HG03060 (cell line): ENCODE data around the gene CPA4.
"Not testable (repeated sequence)": the region's sequence is repeated elsewhere in the genome, so short reads cannot be mapped to it uniquely, and the experiment has no call there.

Source experiments
- ATAC-seq: cut with Tn5 transposase; IDR thresholded peaks from one replicate; pipeline ENCODE4 v1.9.1; 2021; ENCODE audit warnings: low read depth, moderate number of reproducible peaks; ENCODE audit not compliant: unreplicated experiment

Gene CPA4, protein sequence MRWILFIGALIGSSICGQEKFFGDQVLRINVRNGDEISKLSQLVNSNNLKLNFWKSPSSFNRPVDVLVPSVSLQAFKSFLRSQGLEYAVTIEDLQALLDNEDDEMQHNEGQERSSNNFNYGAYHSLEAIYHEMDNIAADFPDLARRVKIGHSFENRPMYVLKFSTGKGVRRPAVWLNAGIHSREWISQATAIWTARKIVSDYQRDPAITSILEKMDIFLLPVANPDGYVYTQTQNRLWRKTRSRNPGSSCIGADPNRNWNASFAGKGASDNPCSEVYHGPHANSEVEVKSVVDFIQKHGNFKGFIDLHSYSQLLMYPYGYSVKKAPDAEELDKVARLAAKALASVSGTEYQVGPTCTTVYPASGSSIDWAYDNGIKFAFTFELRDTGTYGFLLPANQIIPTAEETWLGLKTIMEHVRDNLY

DNA sequence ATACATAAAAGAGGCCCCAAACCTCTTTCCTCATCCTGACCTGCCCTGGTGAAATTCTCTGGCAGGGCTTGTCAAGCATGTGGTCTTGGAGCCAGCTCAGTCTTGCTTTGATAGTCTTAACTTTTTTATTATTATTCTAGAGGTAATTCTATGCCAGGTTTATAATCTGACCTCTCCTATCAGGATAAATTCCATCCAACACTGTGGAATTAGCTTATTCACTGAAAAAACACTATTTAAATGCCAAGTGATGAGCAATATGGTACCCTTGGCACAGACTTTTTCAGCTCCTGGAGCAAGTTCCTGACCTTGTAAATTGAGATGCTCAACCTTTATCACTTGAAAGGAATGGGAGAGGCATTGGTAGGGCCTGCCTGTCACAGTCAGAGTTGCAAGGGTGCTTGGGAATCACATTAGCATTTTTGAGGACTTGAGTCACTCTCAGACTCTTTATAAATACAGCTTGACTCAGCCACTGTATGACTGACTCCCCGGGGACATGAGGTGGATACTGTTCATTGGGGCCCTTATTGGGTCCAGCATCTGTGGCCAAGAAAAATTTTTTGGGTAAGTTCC is at the start of gene CPA4:
Gene CPA4 (plus strand): TSS at position 480 of the 576 bp plus-strand sequence. CDS start 20 bp downstream, at position 500.
- no peak for ATAC-seq

DNA sequence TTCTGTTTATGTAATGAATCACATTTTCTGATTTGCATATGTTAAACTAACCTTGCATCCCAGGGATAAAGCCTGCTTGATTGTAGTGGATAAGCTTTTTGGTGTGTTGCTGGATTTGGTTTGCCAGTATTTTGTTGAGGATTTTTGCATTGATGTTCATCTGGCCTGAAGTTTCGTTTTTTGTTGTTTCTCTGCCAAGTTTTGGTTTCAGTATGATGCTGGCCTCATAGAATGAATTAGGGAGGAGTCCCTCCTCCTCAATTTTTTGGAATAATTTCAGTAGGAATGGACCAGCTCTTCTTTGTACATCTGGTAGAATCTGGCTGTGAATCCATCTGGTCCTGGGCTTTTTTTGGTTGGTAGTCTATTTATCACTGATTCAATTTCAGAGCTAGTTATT is 49.5 kb upstream of the CPA4 start:
- not testable (repeated sequence) for ATAC-seq

DNA sequence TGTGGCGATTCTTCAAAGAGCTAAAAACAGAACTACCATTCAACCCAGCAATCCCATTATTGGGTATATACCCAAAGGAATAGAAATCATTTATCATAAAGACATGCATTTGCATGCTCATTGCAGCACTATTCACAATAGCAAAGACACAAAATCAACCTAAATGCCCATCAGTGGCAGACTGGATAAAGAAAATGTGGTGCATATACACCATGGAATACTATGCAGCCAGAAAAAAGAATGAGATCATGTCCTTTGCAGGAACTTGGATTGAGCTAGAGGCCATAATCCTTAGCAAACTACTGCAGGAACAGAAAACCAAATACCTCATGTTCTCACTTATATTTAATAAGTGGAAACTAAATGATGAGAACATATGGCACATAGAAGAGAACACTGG is 46.5 kb upstream of the CPA4 start:
- ATAC-seq, result not testable (repeated sequence)

DNA sequence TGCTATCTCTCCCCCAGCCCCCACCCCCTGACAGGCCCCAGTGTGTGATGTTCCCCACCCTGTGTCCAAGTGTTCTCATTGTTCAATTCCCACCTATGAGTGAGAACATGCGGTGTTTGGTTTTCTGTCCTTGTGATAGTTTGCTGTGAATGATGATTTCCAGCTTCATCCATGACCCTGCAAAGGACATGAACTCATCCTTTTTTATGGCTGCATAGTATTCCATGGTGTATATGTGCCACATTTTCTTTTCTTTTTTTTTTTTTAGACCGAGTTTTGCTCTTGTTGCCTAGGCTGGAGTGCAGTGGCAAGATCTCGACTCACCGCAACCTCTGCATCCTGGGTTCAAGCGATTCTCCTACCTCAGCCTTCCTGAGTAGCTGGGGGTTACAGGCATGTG is 44.1 kb upstream of the CPA4 start:
- not testable (repeated sequence) for ATAC-seq

DNA sequence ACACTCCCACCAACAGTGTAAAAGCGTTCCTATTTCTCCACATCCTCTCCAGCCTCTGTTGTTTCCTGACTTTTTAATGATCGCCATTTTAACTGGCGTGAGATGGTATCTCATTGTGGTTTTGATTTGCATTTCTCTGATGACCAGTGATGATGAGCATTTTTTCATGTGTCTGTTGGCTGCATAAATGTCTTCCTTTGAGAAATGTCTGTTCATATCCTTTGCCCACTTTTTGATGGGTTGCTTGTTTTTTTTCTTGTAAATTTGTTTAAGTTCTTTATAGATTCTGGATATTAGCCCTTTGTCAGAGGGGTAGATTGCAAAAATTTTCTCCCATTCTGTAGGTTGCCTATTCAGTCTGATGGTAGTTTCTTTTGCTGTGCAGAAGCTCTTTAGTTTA is 43.3 kb upstream of the CPA4 start:
- not testable (repeated sequence) for ATAC-seq

DNA sequence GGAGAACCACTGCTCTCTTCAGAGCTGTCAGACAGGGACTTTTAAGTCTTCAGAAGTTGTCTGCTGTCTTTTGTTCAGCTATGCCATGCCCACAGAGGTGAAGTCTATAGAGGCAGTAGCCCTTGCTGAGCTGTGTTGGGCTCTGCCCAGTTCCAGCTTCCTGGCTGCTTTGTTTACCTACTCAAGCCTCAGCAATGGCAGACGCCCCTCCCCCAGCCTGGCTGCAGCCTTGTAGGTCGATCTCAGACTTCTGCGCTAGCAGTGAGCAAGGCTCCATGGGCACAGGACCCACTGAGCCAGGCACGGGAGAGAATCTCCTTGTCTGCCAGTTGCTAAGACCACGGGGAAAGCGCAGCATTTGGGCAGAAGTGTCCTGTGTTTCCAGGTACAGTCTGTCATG is 38.4 kb upstream of the CPA4 start:
- ATAC-seq, result no peak

DNA sequence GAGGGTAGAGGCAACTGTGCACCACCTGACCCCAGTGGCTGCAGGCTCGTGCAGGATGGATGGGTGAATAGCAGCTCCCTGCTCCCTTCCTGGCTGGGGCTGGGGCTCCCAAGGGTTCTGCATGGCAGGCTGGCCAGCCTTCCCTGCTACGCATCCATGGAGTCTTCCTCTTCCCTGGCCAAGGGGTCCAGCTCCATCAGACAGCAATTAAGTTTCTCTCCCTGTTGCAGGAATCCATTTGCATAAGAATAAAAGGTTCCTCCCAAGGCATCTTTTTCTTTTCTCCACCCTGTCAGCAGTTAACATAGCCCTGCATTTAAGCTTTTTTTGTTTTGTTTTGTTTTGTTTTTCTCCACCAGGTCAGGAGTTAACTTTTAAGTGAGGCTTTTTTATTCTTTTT is 36.3 kb upstream of the CPA4 start:
- no peak for ATAC-seq

DNA sequence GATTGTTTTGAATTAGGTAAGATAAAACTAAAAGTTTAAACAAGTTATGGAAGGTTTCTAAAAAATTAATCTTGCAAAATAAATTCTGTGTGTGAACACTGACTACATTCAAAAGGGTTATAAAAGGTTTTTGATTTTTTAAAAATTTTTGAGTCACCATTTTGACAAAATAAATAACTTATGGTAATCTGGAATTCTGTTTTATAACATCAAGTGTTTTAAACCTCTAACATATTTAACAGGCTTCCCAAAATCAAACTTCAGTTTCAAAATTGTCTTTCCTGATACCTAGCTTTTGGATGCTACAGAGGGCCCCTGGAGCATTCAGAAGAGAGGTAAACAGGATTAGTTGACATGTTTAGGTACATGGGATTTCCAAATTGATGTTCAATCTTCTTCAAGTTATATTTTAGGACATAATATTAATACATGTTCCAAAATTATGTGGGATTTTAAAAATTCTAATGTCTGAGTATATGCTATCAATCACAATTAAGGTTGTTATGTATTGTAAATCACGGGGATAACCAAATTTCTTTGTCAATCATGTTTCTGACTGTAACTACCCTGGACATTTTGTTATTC is 34.4 kb upstream of the CPA4 start:
- ATAC-seq, result no peak

DNA sequence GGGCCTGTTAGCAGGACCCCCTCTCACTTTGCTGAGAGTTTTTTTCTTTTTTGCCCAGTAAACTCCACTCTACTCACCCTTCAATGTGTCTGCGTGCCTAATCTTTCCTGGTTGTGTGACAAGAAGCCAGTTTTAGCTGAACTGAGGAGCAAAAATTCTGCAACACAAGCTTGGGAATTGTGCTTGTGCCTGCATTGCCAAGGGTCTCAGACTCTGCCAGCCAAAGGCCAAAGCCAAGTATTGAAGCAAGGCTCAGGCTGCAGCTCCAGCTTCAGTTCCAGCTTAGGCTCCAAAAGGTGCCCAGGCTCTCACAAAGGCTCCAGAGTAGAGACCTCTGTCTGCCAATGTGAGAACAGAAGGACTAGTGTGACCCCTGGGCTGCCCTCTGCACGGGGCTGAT is 30.5 kb upstream of the CPA4 start:
- ATAC-seq, result no peak

DNA sequence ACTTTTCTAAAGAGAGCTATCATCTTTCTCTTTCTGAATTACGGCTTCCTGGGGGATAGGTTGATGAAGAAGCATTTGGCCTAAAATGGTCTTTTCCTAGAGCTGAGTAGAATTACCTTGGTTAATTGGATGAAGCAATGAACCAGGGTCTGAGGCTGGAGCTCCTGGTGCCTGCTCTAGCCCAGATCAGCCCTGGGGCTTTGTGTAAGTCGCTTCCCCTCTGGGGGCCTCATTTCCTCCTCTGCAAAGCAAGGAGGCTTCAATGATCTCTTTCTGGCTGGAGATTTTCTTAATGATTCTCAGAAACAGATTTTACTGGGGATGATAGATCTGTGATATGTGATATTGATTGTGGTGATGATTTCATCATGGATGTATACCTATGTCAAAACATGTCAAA is 29.8 kb upstream of the CPA4 start:
- no peak for ATAC-seq

DNA sequence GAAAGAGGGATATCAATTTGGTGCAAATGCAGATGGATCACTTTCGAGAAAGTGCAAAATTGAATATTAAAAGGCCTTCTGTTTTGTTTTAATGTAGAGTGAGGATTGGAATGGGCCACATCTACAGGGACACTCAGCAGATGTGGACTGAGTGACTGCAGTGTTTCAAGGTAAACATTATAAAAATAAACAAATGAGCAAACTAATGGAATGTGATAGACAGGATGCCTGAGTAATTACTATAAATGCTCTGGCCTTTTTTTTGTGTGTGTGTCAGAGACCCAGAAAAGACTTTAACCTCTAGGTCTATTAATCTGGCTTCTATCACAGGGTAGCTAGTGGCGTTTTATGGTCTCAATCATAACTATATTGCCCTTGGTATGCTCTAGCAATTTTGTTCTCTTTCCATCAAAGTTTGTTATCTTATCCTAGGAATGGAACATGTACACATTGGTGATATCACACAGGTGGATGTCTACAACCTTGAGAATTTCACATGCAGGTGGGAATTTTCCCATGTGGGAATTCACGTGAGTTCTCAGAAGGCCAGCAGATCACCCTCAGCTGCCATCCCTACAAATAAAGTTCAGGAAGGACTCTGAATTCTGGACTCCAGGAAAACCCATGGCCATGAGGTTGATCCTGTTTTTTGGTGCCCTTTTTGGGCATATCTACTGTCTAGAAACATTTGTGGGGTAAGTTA is 26.6 kb upstream of the CPA4 start, which contains the start of gene CPA2:
Gene CPA2 (plus strand): TSS at position 606 of the 703 bp plus-strand sequence. CDS start 19 bp downstream, at position 625.
- no peak for ATAC-seq

DNA sequence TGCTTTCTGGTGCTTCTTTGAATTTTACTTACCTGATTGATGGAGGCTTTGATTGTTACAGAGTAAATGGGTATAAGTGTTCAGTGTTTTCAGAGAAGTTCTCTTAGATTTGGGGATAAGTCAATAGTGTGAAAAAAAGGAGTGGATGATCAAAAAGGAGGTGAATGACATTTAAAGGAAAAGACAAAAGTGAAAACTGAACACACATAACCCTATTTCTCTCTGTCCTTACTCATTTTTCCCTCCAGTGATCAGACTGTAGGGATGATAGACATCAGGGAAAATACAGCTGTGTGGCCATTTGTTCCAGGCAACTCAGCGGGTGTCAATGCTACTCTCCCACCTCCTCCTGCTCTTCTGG is 26.0 kb upstream of the CPA4 start:
- no peak for ATAC-seq

DNA sequence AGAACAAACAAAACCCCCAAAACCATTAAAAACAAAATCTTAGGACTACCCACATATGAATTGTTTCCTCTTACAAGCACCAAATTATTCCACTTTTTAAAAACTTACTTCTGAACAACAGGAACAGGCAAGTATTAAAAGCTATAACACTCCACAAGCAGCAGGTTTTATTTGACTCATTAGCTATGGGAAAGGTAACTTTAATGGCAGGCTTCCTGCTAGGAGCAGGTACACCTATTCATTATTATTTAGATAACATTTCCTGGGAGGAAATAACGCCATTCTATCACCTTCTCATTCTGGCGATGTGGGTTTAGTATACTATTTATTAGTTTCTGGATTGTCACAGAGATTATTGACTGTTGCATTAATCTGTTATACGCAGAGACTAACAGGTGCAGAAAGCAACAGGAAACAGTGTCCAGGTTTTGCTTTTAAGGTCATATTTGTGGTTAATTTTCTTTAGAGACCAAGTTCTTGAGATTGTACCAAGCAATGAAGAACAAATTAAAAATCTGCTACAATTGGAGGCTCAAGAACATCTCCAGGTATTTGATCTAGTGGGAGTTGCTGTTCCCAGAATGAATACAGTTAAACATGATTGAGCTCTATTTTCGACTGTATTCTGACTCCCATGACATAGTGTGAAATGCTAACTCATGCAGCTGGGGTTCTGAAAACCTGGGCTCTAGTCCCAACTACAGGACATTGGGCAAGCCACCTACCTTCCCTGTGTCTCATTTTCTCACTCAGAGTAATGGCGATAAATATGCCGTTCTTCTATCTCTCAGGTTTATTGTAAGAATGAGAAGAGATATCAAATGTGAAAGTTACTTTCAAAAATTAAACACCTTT is 24.3 kb upstream of the CPA4 start:
- no peak for ATAC-seq

DNA sequence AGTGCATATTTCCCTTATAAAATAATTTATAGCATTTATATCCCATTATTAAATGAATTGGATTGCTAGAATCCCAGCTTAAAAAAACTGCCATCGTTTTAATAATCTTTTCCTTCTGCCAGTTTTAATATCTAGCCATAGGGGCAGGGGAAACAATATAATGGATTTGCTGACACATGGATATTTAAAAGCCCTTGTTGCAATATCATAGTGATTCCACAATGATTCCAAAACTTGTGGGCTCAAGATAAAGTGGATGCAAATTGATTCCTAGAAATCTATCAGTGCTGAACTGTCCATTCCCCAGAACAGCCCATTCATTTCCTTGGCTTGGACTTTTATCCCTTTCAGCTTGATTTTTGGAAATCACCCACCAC is 23.7 kb upstream of the CPA4 start:
- ATAC-seq, result no peak

DNA sequence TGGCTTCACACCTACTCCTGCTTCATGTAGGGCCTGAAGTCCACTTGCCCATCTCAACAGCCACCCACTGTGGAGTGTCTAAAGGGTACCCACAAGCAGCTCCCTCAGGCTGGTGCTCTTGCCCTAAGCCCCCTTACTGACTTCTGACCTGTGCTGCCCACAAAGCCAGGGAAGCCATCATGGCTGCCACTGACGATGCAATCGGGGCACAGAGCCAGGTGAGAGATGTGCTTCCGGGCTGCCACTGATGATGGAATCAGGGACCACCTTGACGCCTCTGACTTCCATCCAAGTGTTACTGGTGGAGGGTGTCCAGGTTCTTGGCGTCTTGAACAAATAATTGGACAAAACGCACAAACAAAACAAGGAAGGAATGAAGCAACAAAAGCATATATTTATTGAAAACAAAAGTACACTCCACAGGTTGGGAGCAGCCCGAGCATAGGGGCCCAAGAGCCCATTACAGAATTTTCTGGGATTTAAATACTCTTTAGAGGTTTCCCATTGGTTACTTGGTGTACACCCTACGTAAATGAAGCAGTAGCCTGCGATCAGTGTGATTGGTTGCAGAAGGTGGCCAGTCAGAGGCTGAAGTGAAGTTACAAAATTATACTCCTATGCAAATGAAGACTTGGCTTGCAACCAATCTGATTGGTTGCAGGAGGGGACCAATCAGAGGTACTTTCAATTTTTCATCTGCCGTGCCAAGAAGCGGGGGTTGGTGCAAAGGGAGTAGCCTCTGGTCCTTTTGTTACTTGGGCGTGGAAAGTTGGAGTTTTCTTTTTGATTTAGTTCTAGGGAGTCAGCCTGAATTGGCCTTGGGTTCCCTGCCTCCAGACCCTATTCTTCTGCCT is 21.8 kb upstream of the CPA4 start:
- no peak for ATAC-seq

DNA sequence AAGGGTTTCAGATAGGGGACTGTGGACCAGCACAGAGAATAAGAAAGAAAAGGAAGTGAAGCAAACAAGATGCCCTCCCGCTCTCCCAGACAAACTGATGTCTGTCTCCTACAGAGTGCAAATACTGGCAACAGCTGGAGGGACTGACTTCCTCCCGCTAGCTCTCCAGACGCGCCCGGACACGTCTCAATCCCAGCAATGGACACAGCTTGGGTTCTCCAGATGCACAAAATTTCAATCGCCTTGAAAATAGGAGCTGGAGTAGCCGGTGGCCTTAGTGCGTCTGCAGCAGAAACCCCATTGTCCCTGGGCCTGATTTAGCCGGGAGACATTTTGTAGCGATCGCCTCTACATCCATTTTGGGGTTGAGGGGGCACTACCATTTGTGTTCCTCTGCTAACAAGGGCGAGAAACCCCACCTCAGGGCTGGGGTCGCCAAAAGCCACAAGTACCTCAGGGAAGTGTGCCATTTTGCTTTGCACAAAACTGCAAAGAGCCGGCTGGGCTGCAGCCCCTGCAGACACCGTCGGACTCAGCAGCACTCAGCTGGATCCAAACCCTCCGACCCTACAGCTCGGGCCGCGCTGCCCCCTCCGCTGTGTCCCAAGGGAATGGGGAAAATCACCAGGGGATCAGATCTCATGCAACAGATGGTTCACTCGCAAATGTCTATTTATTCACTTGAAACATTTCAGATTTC is 20.4 kb upstream of the CPA4 start:
- no peak for ATAC-seq

DNA sequence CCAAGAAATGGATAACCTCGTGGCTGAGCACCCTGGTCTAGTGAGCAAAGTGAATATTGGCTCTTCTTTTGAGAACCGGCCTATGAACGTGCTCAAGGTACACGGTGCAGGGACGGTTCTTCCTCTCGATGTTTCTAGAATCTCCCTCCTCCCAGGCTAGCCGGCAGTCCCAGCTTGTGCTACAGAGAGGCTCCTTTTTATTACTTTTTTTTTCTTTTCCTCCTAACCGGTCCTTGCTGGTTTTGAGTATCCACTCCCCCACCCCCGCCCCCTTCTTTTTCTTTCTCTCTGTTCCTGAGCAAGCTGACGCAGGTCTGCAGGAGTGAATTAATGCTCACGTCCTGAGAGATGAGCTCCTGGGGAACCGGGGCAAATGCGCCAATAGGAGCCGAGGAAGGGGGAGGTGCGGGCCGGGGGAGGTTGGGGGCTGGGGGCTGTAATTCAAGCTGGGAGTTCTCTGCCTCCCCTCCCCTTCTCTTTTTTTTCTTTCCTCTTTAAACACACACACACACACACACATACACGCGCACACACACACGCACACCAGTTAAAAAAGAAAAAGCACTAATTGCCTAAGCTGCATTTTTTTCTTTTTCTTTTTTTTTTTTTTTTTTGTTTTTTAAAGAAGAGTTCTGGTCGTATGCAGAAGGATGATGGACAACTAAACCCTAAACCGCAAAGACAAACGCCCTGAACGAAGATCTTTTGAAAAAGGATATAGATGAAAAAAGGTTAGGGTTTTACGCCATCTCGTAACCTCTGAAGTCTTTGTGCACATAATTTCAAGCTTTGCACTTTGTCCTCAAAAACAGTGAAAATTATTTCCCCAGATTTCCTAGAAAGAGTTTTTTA is 19.7 kb upstream of the CPA4 start:
- ATAC-seq, result no peak

DNA sequence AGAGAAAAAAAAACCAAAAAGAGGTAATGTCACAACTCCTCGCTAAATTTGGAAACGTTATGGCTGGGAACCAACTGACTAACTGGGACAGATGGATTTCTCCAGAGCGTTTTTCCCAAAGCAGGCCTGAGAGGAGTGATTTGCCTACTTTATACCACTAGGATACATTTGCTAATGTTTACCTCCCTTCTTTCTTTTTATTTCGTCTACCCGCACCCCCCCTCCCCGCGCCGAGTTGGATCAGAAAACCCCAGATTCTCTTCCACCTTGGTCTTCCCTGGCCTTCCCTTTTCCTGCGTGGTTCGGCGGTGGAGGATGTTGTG is 19.1 kb upstream of the CPA4 start:
- ATAC-seq, result no peak
